ENCODE data around the gene GNAS-AS1. TPM values are rescaled to one million over a fixed set of nuclear protein-coding genes. Genes with fewer than 3 reads are reported as not detected.
"Not testable (repeated sequence)": the region's sequence is repeated elsewhere in the genome, so short reads cannot be mapped to it uniquely, and the experiment has no call there.

GNAS-AS1 gene
- total RNA-seq, 4 donors from 2014 or later, result 0.42 to 0.59 TPM; not detected in 2

DNA sequence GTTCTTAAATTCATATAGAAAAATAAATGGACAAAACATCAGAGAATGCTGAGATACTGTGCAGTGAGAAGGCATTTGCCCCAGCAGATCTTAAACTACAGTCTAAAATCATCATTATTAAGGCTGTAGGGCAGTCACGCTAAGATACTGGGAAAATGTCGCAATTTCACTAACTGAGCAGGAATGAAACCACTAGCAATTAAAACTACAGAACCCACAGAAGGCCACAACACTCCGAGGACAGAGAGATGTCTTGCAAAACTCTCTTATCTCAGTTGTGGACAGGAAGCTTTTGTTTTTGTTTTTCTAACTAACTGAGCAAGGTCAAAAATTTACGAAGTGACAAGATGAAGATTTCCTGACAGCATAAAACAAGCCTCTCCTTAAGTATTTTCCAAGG is 18.2 kb downstream of the GNAS-AS1 start:
- H3K27me3 ChIP-seq, result peaks cover 0 to 13% of the 10 kb centered on the region in 2 donors
- H3K4me3 ChIP-seq, result no peak overlapping the region
- H3K27ac ChIP-seq, result no peak overlapping the region
- no peak for DNase-seq (ENCODE audit: low spot score in 2 of 2)
- TF ChIP-seq, protein P1, sequence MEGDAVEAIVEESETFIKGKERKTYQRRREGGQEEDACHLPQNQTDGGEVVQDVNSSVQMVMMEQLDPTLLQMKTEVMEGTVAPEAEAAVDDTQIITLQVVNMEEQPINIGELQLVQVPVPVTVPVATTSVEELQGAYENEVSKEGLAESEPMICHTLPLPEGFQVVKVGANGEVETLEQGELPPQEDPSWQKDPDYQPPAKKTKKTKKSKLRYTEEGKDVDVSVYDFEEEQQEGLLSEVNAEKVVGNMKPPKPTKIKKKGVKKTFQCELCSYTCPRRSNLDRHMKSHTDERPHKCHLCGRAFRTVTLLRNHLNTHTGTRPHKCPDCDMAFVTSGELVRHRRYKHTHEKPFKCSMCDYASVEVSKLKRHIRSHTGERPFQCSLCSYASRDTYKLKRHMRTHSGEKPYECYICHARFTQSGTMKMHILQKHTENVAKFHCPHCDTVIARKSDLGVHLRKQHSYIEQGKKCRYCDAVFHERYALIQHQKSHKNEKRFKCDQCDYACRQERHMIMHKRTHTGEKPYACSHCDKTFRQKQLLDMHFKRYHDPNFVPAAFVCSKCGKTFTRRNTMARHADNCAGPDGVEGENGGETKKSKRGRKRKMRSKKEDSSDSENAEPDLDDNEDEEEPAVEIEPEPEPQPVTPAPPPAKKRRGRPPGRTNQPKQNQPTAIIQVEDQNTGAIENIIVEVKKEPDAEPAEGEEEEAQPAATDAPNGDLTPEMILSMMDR (IDR thresholded peaks at IDR 0.05), result no peak
- TF ChIP-seq POLR2A (IDR thresholded peaks at IDR 0.05) (no peak), EP300 (IDR thresholded peaks at IDR 0.05) (no peak)
- H3K36me3 ChIP-seq, result no peaks in the 10 kb centered on the region
- WGBS, 2 donors, result 64 to 75% methylated on average over 4 of the region's 4 CpGs
- H3K9me3 ChIP-seq, result no peaks in the 10 kb centered on the region
- no peaks in the 10 kb centered on the region for H3K4me1 ChIP-seq

DNA sequence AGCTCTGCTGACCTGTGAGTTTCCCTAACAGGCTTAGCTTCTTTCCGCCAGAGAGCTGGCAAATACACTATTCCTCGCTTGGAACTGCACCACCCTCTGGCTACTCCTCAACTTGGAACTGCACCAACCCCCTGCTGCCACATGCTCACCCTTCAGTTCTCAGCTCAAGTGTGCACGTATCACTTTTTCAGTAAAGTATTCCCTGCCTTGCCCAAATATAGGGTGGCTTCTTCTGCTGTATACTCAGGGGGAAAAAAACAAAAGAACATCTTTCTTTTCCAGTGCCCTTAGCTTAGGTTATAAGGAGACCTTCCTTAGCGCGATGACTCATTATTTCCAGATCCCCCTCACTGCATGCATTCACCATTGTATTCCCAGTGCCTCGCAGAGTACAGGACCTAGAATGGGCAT is 21.2 kb downstream of the GNAS-AS1 start:
- no peak for DNase-seq (ENCODE audit: low spot score in 2 of 2)
- no peak overlapping the region for H3K4me3 ChIP-seq
- H3K27me3 ChIP-seq, result peaks cover 0 to 11% of the 10 kb centered on the region in 2 donors
- H3K27ac ChIP-seq, result no peak overlapping the region
- H3K4me1 ChIP-seq, result no peaks in the 10 kb centered on the region
- TF ChIP-seq, protein P1 (IDR thresholded peaks at IDR 0.05), result no peak
- no peak for TF ChIP-seq EP300 (IDR thresholded peaks at IDR 0.05)
- no peak for TF ChIP-seq POLR2A (IDR thresholded peaks at IDR 0.05)
- 62 to 69% methylated on average over 6 of the region's 6 CpGs for WGBS, 2 donors
- no peaks in the 10 kb centered on the region for H3K9me3 ChIP-seq
- H3K36me3 ChIP-seq, result no peaks in the 10 kb centered on the region

DNA sequence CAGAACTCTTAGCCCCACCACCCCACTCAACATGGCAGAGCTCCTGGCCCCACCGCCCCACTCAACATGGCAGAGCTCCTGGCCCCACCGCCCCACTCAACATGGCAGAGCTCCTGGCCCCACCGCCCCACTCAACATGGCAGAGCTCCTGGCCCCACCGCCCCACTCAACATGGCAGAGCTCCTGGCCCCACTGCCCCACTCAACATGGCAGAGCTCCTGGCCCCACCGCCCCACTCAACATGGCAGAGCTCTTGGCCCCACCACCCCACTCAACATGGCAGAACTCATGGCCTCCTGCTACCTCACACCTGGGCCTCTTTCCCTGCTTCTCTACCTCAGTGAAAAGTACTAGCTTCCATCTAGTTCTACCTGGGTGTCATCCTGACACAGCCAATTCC is 21.9 kb downstream of the GNAS-AS1 start:
- DNase-seq (ENCODE audit: low spot score in 2 of 2); H3K27me3 ChIP-seq; H3K9me3 ChIP-seq; H3K27ac ChIP-seq; H3K4me3 ChIP-seq; H3K4me1 ChIP-seq; H3K36me3 ChIP-seq: not testable (repeated sequence)
- 96 to 97% methylated on average over 4 to 5 of the region's 5 CpGs for WGBS, 2 donors

DNA sequence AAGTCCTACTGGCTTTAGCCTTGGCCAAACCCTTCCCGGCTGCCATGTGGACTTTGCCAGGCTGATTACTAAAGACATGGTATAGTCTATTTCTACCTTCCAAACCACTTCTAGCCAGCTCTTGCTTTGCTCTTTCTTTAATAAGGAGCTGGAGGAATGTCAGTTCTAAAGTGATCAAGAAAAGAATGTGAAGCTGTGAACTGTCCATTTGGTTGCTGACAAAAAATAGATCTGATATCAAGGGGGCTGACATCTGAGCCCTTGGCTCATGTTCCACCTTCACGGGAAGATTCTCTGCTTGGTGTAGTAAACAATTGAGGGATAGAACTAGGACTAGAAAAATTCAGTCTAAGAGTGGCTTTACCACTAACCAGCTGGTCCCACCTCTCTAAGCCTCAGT is 22.6 kb downstream of the GNAS-AS1 start:
- Histone ChIP-seq H3K4me3 (no peak overlapping the region), H3K27me3 (peaks cover 0 to under 1% of the 10 kb centered on the region in 2 donors), H3K4me1 (no peaks in the 10 kb centered on the region), H3K36me3 (no peaks in the 10 kb centered on the region), H3K9me3 (no peaks in the 10 kb centered on the region), H3K27ac (no peak overlapping the region)
- DNase-seq (ENCODE audit: low spot score in 2 of 2), result no peak
- TF ChIP-seq, protein P1 (IDR thresholded peaks at IDR 0.05), result no peak
- TF ChIP-seq EP300 (IDR thresholded peaks at IDR 0.05), result no peak
- no peak for TF ChIP-seq POLR2A (IDR thresholded peaks at IDR 0.05)
- WGBS, 2 donors, result 80 to 89% methylated on average over 2 of the region's 2 CpGs

DNA sequence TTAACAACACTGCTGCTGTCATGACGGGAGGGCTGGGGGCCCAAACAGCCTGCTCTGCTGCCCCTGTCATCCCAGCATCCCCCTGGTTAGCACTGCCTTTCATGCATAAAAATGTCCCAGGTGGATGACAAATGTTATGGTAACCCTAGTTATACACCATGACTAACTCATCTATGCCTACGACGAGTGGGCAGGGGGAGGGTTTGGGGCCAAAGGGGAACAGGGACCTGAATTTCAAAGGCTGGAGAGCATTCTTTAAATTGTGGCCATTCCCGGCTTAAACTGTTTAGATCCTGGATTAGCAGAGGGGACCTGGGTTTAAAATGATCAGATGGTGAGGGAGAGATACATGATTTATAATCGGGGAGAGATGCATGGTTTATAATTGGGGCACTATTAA is 24.4 kb downstream of the GNAS-AS1 start:
- Histone ChIP-seq H3K36me3 (no peaks in the 10 kb centered on the region), H3K4me3 (no peak overlapping the region), H3K27me3 (no peaks in the 10 kb centered on the region), H3K27ac (no peak overlapping the region), H3K4me1 (no peaks in the 10 kb centered on the region), H3K9me3 (no peaks in the 10 kb centered on the region)
- 67 to 84% methylated on average over 5 of the region's 5 CpGs for WGBS, 2 donors
- TF ChIP-seq, protein P1 (IDR thresholded peaks at IDR 0.05), result no peak
- TF ChIP-seq POLR2A (IDR thresholded peaks at IDR 0.05), result no peak
- no peak for TF ChIP-seq EP300 (IDR thresholded peaks at IDR 0.05)
- no peak for DNase-seq (ENCODE audit: low spot score in 2 of 2)

DNA sequence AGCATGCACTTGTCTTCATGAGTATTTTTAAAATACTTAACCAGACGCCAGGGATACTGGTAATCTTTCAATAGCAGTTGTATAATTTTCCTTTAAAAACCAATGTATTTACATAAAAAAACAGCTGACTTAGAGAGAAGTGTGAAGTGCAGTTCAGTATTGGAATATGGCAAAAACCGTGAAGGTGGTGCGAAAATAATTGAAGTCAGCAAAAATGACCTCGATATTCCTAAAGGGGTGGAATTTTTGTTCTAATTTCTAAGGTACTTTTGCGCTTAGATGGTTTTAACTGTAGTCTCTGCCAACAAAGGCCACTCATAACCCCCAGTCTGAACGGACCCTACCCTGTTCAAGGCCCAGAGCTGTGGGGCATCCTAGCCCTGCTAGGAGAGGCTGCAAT is 25.3 kb downstream of the GNAS-AS1 start:
- no peaks in the 10 kb centered on the region for H3K4me1 ChIP-seq
- H3K4me3 ChIP-seq, result no peak overlapping the region
- H3K36me3 ChIP-seq, result no peaks in the 10 kb centered on the region
- peaks cover 0 to 1% (median 0%) of the 10 kb centered on the region in 4 donors for H3K9me3 ChIP-seq
- TF ChIP-seq EP300 (IDR thresholded peaks at IDR 0.05) (no peak), POLR2A (IDR thresholded peaks at IDR 0.05) (no peak)
- TF ChIP-seq, protein P1 (IDR thresholded peaks at IDR 0.05), result no peak
- H3K27ac ChIP-seq, result no peak overlapping the region
- DNase-seq (ENCODE audit: low spot score in 2 of 2), result no peak
- WGBS, 2 donors, result 92 to 93% methylated on average over 6 of the region's 6 CpGs
- H3K27me3 ChIP-seq, result no peaks in the 10 kb centered on the region
